GM23248 (cell line): Measurements from ENCODE around the gene PAPPA. TPM values are rescaled to one million over a fixed set of nuclear protein-coding genes. Genes with fewer than 3 reads are reported as not detected.

Source experiments
- DNase-seq: peaks from one replicate; pipeline ENCODE4 v3.0.0-alpha.2; 2015
- H2AFZ ChIP-seq: fragments of 200-600 bp; sonication (generic); 2 replicates; pipeline ENCODE4 v1.6.1; 2016; ENCODE audit warnings: antibody characterized with exemption
- H3F3A ChIP-seq: fragments of 200-600 bp; sonication (generic); 2 replicates; pipeline ENCODE4 v1.6.1; 2016; ENCODE audit warnings: mild to moderate bottlenecking, antibody characterized with exemption, mixed run types; ENCODE audit not compliant: insufficient read depth
- H3K27ac ChIP-seq: fragments of 200-600 bp; sonication (generic); 2 replicates; pipeline ENCODE4 v1.5.1; 2016; ENCODE audit warnings: mild to moderate bottlenecking
- H3K27me3 ChIP-seq: fragments of 200-600 bp; sonication (generic); replicated peaks from 2 replicates; pipeline ENCODE4 v1.6.1; 2016; ENCODE audit warnings: mild to moderate bottlenecking; ENCODE audit not compliant: insufficient read depth
- H3K36me3 ChIP-seq: fragments of 200-600 bp; sonication (generic); 2 replicates; pipeline ENCODE4 v1.6.1; 2016; ENCODE audit warnings: low read depth, mild to moderate bottlenecking
- H3K4me1 ChIP-seq: fragments of 200-600 bp; sonication (generic); 2 replicates; pipeline ENCODE4 v1.6.1; 2016; ENCODE audit warnings: mild to moderate bottlenecking; ENCODE audit not compliant: insufficient read depth
- H3K4me2 ChIP-seq: fragments of 200-600 bp; sonication (generic); one replicate; pipeline ENCODE4 v1.6.1; 2016; ENCODE audit warnings: mild to moderate bottlenecking; ENCODE audit not compliant: unreplicated experiment
- H3K4me3 ChIP-seq: fragments of 200-600 bp; sonication (generic); 2 replicates; pipeline ENCODE4 v1.5.1; 2016; ENCODE audit warnings: mild to moderate bottlenecking
- H3K79me2 ChIP-seq: fragments of 200-600 bp; sonication (generic); 2 replicates; pipeline ENCODE4 v1.6.1; 2016; ENCODE audit warnings: mild to moderate bottlenecking; ENCODE audit not compliant: insufficient read depth
- H3K9ac ChIP-seq: fragments of 200-600 bp; sonication (generic); 2 replicates; pipeline ENCODE4 v1.6.1; 2016; ENCODE audit warnings: mild to moderate bottlenecking
- H3K9me2 ChIP-seq: fragments of 200-600 bp; sonication (generic); 2 replicates; pipeline ENCODE4 v1.6.1; 2016; ENCODE audit warnings: mixed run types, mild to moderate bottlenecking, moderate library complexity; ENCODE audit not compliant: insufficient read depth
- H3K9me3 ChIP-seq: fragments of 200-600 bp; sonication (generic); one replicate; pipeline ENCODE4 v1.6.1; 2017; ENCODE audit warnings: low read depth
- H4K20me1 ChIP-seq: fragments of 200-600 bp; sonication (generic); 2 replicates; pipeline ENCODE4 v1.6.0; 2016; ENCODE audit not compliant: insufficient read depth
- EZH2 ChIP-seq: fragments of 200-600 bp; sonication (generic); IDR thresholded peaks from 2 replicates; pipeline ENCODE4 v1.6.1; 2018; ENCODE audit warnings: antibody characterized with exemption, mild to moderate bottlenecking; ENCODE audit not compliant: insufficient read depth, poor library complexity, severe bottlenecking
- EZH2phosphoT487 ChIP-seq: fragments of 200-600 bp; sonication (generic); IDR thresholded peaks from 2 replicates; pipeline ENCODE4 v1.6.1; 2018; ENCODE audit warnings: antibody characterized with exemption, moderate library complexity, mild to moderate bottlenecking, low read depth; ENCODE audit not compliant: insufficient read depth
- WGBS, 2 experiments: methylation state at CpG; one replicate each; pipeline ENCODE4 v1.1.6; 2015 to 2017; ENCODE audit warnings: low lambda C conversion rate in 2 of 2, low coverage in 1 of 2; ENCODE audit errors: missing lambda C conversion rate in 2 of 2; 5-methylcytosine and 5-hydroxymethylcytosine counted together
- in situ Hi-C: fragments of 300-500 bp; cut with MboI; formaldehyde crosslinking; loops from 2 replicates; pipeline ENCODE4 v1.15.0; 2020
- polyA plus RNA-seq: library from polyadenylated mRNA; unstranded; fragments of >200 nt; fragmentation: Nextera tagmentation; extraction: Ambion mirVana; gene quantifications from 2 replicates; pipeline ENCODE4 v1.2.1, GENCODE V29; 2016
- total RNA-seq: library from RNA; depleted of rRNA; stranded (reverse); fragments of >200 nt; shearing (Covaris generic); gene quantifications from 2 replicates; pipeline ENCODE4 v1.2.3, GENCODE V29; 2014

Gene PAPPA
- total and polyA plus RNA-seq, 2 experiments from 2014 or later: 8.7 to 30.3 TPM

DNA sequence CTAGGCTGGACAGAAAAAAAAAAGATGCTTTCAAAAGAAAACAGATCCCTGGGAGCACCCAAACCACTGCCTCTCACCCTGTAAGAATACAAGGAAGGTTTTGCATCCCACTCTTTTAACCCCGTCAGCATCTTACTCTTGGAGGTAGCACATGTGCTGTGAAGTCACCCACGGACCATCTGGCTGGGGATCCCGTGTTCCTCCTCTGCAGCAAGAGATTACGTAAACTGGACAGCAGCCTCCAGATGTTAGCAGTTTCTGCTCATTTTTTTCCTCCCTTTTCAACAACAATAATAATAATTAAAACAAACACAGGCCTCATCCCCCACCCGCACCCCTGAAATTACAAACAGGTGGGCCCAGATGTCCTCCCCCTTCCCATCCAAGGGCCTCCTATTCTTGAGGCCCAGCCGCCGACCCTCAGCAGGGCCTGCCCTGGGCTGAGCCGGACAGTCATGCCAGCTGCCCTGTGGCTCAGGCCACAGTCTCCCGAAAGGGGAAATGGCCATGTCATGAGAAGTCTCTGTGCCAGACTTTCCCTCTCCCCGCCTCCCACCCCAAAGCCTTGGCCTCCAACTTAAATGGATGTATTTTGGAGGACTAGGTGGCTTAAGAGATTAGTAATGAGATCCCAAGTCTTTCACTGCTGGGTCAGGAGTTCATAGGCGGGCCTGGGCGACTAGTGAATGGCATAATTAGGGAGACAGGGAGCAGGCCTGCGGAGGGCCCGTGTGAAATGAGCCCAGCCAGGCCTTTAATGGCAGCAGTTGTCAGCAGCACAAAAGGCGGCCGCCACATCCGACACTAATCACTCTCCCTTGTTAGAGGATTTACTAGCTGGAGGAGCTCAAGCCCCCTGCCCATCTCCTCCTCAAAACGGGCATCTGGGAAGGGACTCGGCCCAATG lies 165.1 kb downstream of the PAPPA start:
- Histone ChIP-seq H3K4me3 (no peak overlapping the region), H3K9me2 (no peaks in the 10 kb centered on the region), H3K79me2 (no peaks in the 10 kb centered on the region), H3F3A (peaks cover 44% of the 10 kb centered on the region; the same call in 1 of the 2 replicates), H4K20me1 (no peaks in the 10 kb centered on the region), H3K4me1 (peaks cover 11% of the 10 kb centered on the region; the same call in 1 of the 2 replicates), H2AFZ (no peak overlapping the region), H3K27ac (peak overlapping the region; percentile 21), H3K9me3 (no peaks in the 10 kb centered on the region), H3K36me3 (peaks cover 16% of the 10 kb centered on the region), H3K27me3 (no peaks in the 10 kb centered on the region), H3K4me2 (no peak overlapping the region), H3K9ac (no peak overlapping the region)
- WGBS, 2 experiments: 41 to 45% methylated on average over 19 of the region's 19 CpGs
- TF ChIP-seq EZH2phosphoT487 (no peak), EZH2 (no peak)
- DNase-seq: peak; percentile 82
- in situ Hi-C loops: no loop called here

- H3K9ac ChIP-seq: no peak overlapping the region
- 96 to 98% methylated on average over 3 of the region's 3 CpGs for WGBS, 2 experiments
- peaks cover 17% of the 10 kb centered on the region for H3K36me3 ChIP-seq
- TF ChIP-seq EZH2: no peak
- no peak for TF ChIP-seq EZH2phosphoT487
- no peaks in the 10 kb centered on the region for H4K20me1 ChIP-seq
- no peaks in the 10 kb centered on the region for H3K79me2 ChIP-seq
- H3K27ac ChIP-seq: no peak overlapping the region
- in situ Hi-C loops: no loop called here
- H3K9me2 ChIP-seq: no peaks in the 10 kb centered on the region
- peaks cover 44% of the 10 kb centered on the region; the same call in 1 of the 2 replicates for H3F3A ChIP-seq
- no peak overlapping the region for H3K4me3 ChIP-seq
- DNase-seq: no peak
- no peaks in the 10 kb centered on the region for H3K9me3 ChIP-seq
- no peak overlapping the region for H2AFZ ChIP-seq
- H3K4me1 ChIP-seq: peaks cover 11% of the 10 kb centered on the region; the same call in 1 of the 2 replicates
- no peak overlapping the region for H3K4me2 ChIP-seq
- no peaks in the 10 kb centered on the region for H3K27me3 ChIP-seq
Observed at GRCh38 chr9:116319480-116319879, 165.9 kb downstream of the PAPPA start.

GRCh38 chr9:116320290-116320689 lies 166.7 kb downstream of the PAPPA start:
- H3K9ac ChIP-seq: no peak overlapping the region
- TF ChIP-seq EZH2phosphoT487 (no peak), EZH2 (no peak)
- H3K4me1 ChIP-seq: peaks cover 11% of the 10 kb centered on the region; the same call in 1 of the 2 replicates
- peaks cover 11% of the 10 kb centered on the region for H3K36me3 ChIP-seq
- H2AFZ ChIP-seq: no peak overlapping the region
- peaks cover 44% of the 10 kb centered on the region; the same call in 1 of the 2 replicates for H3F3A ChIP-seq
- in situ Hi-C loops: no loop called here
- WGBS, 2 experiments: 96% methylated on average over 3 of the region's 3 CpGs
- H3K27ac ChIP-seq: no peak overlapping the region
- no peaks in the 10 kb centered on the region for H3K79me2 ChIP-seq
- H3K4me3 ChIP-seq: no peak overlapping the region
- no peak overlapping the region for H3K4me2 ChIP-seq
- no peak for DNase-seq
- H3K27me3 ChIP-seq: no peaks in the 10 kb centered on the region
- H3K9me3 ChIP-seq: no peaks in the 10 kb centered on the region
- H3K9me2 ChIP-seq: no peaks in the 10 kb centered on the region
- no peaks in the 10 kb centered on the region for H4K20me1 ChIP-seq

GRCh38 chr9:116322521-116322920 lies 168.9 kb downstream of the PAPPA start:
- Histone ChIP-seq H2AFZ (no peak overlapping the region), H3K36me3 (0 out of 2 replicates have a peak, but pooled peaks cover 5% of the 10 kb centered on the region), H3K9me3 (no peaks in the 10 kb centered on the region), H3K27ac (no peak overlapping the region), H3K4me3 (no peak overlapping the region), H3K4me2 (no peak overlapping the region), H3K9ac (no peak overlapping the region), H3K79me2 (no peaks in the 10 kb centered on the region), H4K20me1 (no peaks in the 10 kb centered on the region), H3F3A (peaks cover 25% of the 10 kb centered on the region; the same call in 1 of the 2 replicates), H3K27me3 (no peaks in the 10 kb centered on the region), H3K4me1 (peaks cover 14% of the 10 kb centered on the region), H3K9me2 (no peaks in the 10 kb centered on the region)
- WGBS, 2 experiments: 13 to 36% methylated on average over 1 to 2 of the region's 2 CpGs
- in situ Hi-C loops: no loop called here
- TF ChIP-seq EZH2phosphoT487 (no peak), EZH2 (no peak)
- peak; percentile 22 for DNase-seq
